Transverse colon (tissue), 4 donors: Measurements from ENCODE around the gene FAM107B.

ENCODE experiments used
- CTCF ChIP-seq, 5 experiments: fragments of 200-600 bp in 3 of 5; fragments of 450-650 bp in 2 of 5; sonication (generic) in 3 of 5; IDR thresholded peaks; 1 replicate in 2 of 5; 2 replicates in 3 of 5; pipeline ENCODE4 v1.5.1; 2016 to 2017; ENCODE audit warnings: antibody characterized with exemption in 5 of 5, inconsistent platforms in 3 of 5, mild to moderate bottlenecking in 2 of 5, moderate library complexity in 1 of 5
- EP300 ChIP-seq: sonication (generic); formaldehyde crosslinking; IDR thresholded peaks from one replicate; pipeline ENCODE4 v1.6.1; 2017; ENCODE audit warnings: antibody characterized with exemption, low read depth
- POLR2A ChIP-seq: fragments of 450-650 bp; IDR thresholded peaks from one replicate; pipeline ENCODE4 v1.6.1; 2016; ENCODE audit warnings: antibody characterized with exemption, mild to moderate bottlenecking, moderate library complexity
- POLR2AphosphoS5 ChIP-seq, 3 donors: sonication (generic); formaldehyde crosslinking; IDR thresholded peaks; one replicate each; pipeline ENCODE4 v1.6.1; 2016; ENCODE audit warnings: antibody characterized with exemption in 3 of 3

GRCh38 chr10:14566498-14566897 is 208.2 kb downstream of the FAM107B start:
- no peak for TF ChIP-seq CTCF (IDR thresholded peaks at IDR 0.05)
- no peak for TF ChIP-seq POLR2AphosphoS5 (IDR thresholded peaks at IDR 0.05)
- TF ChIP-seq POLR2A = no peak
- TF ChIP-seq EP300 = no peak
